IMR-90 (cell line): ENCODE measurements around the gene PHF21A. TPM values are rescaled to one million over a fixed set of nuclear protein-coding genes. Genes with fewer than 3 reads are reported as not detected.

Source experiments
- ATAC-seq: fragments of 200-7000 bp; cut with Tn5 transposase; 2 replicates; pipeline ENCODE4 v1.9.1; 2020; ENCODE audit warnings: low read depth, mild to moderate bottlenecking, moderate library complexity
- BruUV-seq: library from RNA; stranded (reverse); fragments of 400-500 nt; replicated peaks from 2 replicates; lab custom pipeline; 2021; lab: Mats Ljungman, UMichigan
- CTCF ChIA-PET: fragments of 300-600 bp; formaldehyde crosslinking; extraction: SDS; loops from one replicate; lab custom pipeline; 2021; ENCODE audit warnings: antibody characterized with exemption; lab: Yijun Ruan, JAX
- POLR2A ChIA-PET: fragments of 300-600 bp; sonication (Branson Sonifier 250); formaldehyde crosslinking; loops from one replicate; lab custom pipeline; 2022; ENCODE audit warnings: antibody characterized with exemption; ENCODE audit not compliant: unreplicated experiment; lab: Charles Lee
- DNase-seq: peaks from one replicate; pipeline ENCODE4 v3.0.0; 2013
- H2AFZ ChIP-seq: replicated peaks from 2 replicates; pipeline ENCODE3; 2013; ENCODE audit warnings: low read length, mild to moderate bottlenecking; ENCODE audit not compliant: poor library complexity
- H2AK5ac ChIP-seq: 2 replicates; pipeline ENCODE4 v1.6.1; 2013; ENCODE audit warnings: low read depth, low read length, inconsistent platforms
- H2AK9ac ChIP-seq: replicated peaks from 2 replicates; pipeline ENCODE3; 2013; ENCODE audit warnings: mild to moderate bottlenecking, low read depth, low read length, moderate library complexity; ENCODE audit not compliant: poor library complexity
- H2BK120ac ChIP-seq: 2 replicates; pipeline ENCODE4 v1.6.1; 2013; ENCODE audit warnings: low read depth, low read length, inconsistent platforms
- H2BK15ac ChIP-seq: 3 replicates; pipeline ENCODE4 v1.6.1; 2013; ENCODE audit warnings: low read depth, low read length, inconsistent platforms
- H2BK20ac ChIP-seq: 2 replicates; pipeline ENCODE4 v1.6.1; 2013; ENCODE audit warnings: low read depth, mild to moderate bottlenecking, inconsistent platforms, low read length, moderate library complexity
- H2BK5ac ChIP-seq: 2 replicates; pipeline ENCODE4 v1.6.1; 2013; ENCODE audit warnings: mild to moderate bottlenecking, low read depth, low read length, inconsistent platforms; ENCODE audit not compliant: poor library complexity, severe bottlenecking
- H3K14ac ChIP-seq: replicated peaks from 2 replicates; pipeline ENCODE4 v1.6.1; 2013; ENCODE audit warnings: low read depth, low read length, inconsistent platforms
- H3K18ac ChIP-seq: 2 replicates; pipeline ENCODE4 v1.6.1; 2013; ENCODE audit warnings: low read depth, low read length, control low read depth
- H3K23ac ChIP-seq: 2 replicates; pipeline ENCODE4 v1.6.1; 2013; ENCODE audit warnings: low read depth, low read length, inconsistent platforms
- H3K27ac ChIP-seq: 2 replicates; pipeline ENCODE4 v1.5.1; 2013; ENCODE audit warnings: mild to moderate bottlenecking, control low read depth, low read length; ENCODE audit not compliant: insufficient read depth
- H3K27me3 ChIP-seq: 2 replicates; pipeline ENCODE4 v1.6.1; 2013; ENCODE audit warnings: low read length; ENCODE audit not compliant: control insufficient read depth, insufficient read depth
- H3K36me3 ChIP-seq: 2 replicates; pipeline ENCODE4 v1.6.1; 2013; ENCODE audit warnings: low read length, mixed read lengths; ENCODE audit not compliant: control insufficient read depth, insufficient read depth
- H3K4ac ChIP-seq: 2 replicates; pipeline ENCODE4 v1.6.1; 2013; ENCODE audit warnings: low read depth, low read length, inconsistent platforms
- H3K4me1 ChIP-seq: 2 replicates; pipeline ENCODE4 v1.6.1; 2013; ENCODE audit warnings: low read length, mixed read lengths; ENCODE audit not compliant: control insufficient read depth, insufficient read depth
- H3K4me2 ChIP-seq: 2 replicates; pipeline ENCODE4 v1.6.1; 2013; ENCODE audit warnings: low read depth, mild to moderate bottlenecking, control low read depth, low read length, moderate library complexity
- H3K4me3 ChIP-seq: 2 replicates; pipeline ENCODE4 v1.5.1; 2013; ENCODE audit warnings: low read depth, mild to moderate bottlenecking, control low read depth, low read length, moderate library complexity; ENCODE audit not compliant: insufficient read depth
- H3K56ac ChIP-seq: 2 replicates; pipeline ENCODE4 v1.6.1; 2013; ENCODE audit warnings: low read length, inconsistent platforms; ENCODE audit not compliant: insufficient read depth; ENCODE audit errors: extremely low read depth
- H3K79me1 ChIP-seq, 2 experiments: 2 replicates each; pipeline ENCODE4 v1.6.1; 2013; ENCODE audit warnings: low read length in 2 of 2, inconsistent platforms in 1 of 2, low read depth in 1 of 2
- H3K9ac ChIP-seq: 2 replicates; pipeline ENCODE4 v1.6.1; 2013; ENCODE audit warnings: low read depth, low read length, control low read depth
- H3K9me1 ChIP-seq: 2 replicates; pipeline ENCODE4 v1.6.1; 2013; ENCODE audit warnings: low read length, inconsistent platforms; ENCODE audit not compliant: insufficient read depth
- H3K9me3 ChIP-seq: 2 replicates; pipeline ENCODE4 v1.6.1; 2013; ENCODE audit warnings: low read length; ENCODE audit not compliant: control insufficient read depth, insufficient read depth
- H4K20me1 ChIP-seq: 2 replicates; pipeline ENCODE4 v1.6.1; 2013; ENCODE audit warnings: low read length, inconsistent platforms; ENCODE audit not compliant: insufficient read depth
- H4K5ac ChIP-seq: 2 replicates; pipeline ENCODE4 v1.6.1; 2013; ENCODE audit warnings: mild to moderate bottlenecking, low read depth, low read length, control low read depth
- H4K8ac ChIP-seq, 2 experiments: 2 replicates each; pipeline ENCODE4 v1.6.1; 2013; ENCODE audit warnings: low read depth in 2 of 2, low read length in 2 of 2, control low read depth in 1 of 2, inconsistent platforms in 1 of 2
- H4K91ac ChIP-seq: 2 replicates; pipeline ENCODE4 v1.6.1; 2013; ENCODE audit warnings: low read depth, low read length, inconsistent platforms; ENCODE audit not compliant: insufficient read depth
- CHD1 ChIP-seq: IDR thresholded peaks from 2 replicates; pipeline ENCODE4 v1.6.1; 2012; ENCODE audit warnings: low read depth, low read length, improper control_type of control experiment
- ELK1 ChIP-seq: fragments of 150-350 bp; IDR thresholded peaks from 2 replicates; pipeline ENCODE4 v1.6.1; 2016; ENCODE audit warnings: low read depth, mild to moderate bottlenecking, low read length, moderate library complexity, borderline replicate concordance
- FOS ChIP-seq: fragments of 150-350 bp; IDR thresholded peaks from 2 replicates; pipeline ENCODE4 v1.6.1; 2016; ENCODE audit warnings: low read depth, low read length
- MAFK ChIP-seq: IDR thresholded peaks from 2 replicates; pipeline ENCODE4 v1.6.1; 2012; ENCODE audit warnings: low read depth, low read length, improper control_type of control experiment
- POLR2A ChIP-seq: IDR thresholded peaks from 2 replicates; pipeline ENCODE4 v1.6.1; 2012; ENCODE audit warnings: mild to moderate bottlenecking, low read depth, low read length
- WGBS, 2 experiments: methylation state at CpG; one replicate each; pipeline versions ENCODE4 v1.1.5 to v1.1.7; 2013; ENCODE audit warnings: missing lambda C conversion rate in 2 of 2; ENCODE audit not compliant: insufficient read length in 1 of 2; ENCODE audit errors: extremely low coverage in 2 of 2; 5-methylcytosine and 5-hydroxymethylcytosine counted together
- dilution Hi-C: fragments of 300-500 bp; cut with HindIII; formaldehyde crosslinking; loops from one replicate; pipeline ENCODE4 v1.14.3; 2018; ENCODE audit warnings: low sequenced_read_pairs; ENCODE audit not compliant: unreplicated experiment
- in situ Hi-C: fragments of 300-500 bp; cut with MboI; formaldehyde crosslinking; loops from 3 replicates; pipeline ENCODE4 v1.14.3; 2019; ENCODE audit warnings: low sequenced_read_pairs, inconsistent platforms, mixed read lengths
- intact Hi-C: fragments of 100-400 bp; cut with micrococcal nuclease; formaldehyde crosslinking; loops from 2 replicates; pipeline ENCODE4 v1.10.0; 2022
- polyA plus RNA-seq, 3 experiments: library from polyadenylated mRNA; depleted of rRNA; stranded (reverse); fragments of >200 nt; gene quantifications; 2 replicates each; pipeline ENCODE4 v1.2.3, GENCODE V29; 2012; ENCODE audit warnings: low replicate concordance in 1 of 3
- total RNA-seq: library from RNA; depleted of rRNA; stranded (reverse); fragments of >200 nt; gene quantifications from 2 replicates; pipeline ENCODE4 v1.2.3, GENCODE V29; 2012

The PHF21A gene
- total and polyA plus RNA-seq, 2 of the 4 experiments (the other 2 are of a cell fraction), result 9.0 to 20.6 TPM

DNA sequence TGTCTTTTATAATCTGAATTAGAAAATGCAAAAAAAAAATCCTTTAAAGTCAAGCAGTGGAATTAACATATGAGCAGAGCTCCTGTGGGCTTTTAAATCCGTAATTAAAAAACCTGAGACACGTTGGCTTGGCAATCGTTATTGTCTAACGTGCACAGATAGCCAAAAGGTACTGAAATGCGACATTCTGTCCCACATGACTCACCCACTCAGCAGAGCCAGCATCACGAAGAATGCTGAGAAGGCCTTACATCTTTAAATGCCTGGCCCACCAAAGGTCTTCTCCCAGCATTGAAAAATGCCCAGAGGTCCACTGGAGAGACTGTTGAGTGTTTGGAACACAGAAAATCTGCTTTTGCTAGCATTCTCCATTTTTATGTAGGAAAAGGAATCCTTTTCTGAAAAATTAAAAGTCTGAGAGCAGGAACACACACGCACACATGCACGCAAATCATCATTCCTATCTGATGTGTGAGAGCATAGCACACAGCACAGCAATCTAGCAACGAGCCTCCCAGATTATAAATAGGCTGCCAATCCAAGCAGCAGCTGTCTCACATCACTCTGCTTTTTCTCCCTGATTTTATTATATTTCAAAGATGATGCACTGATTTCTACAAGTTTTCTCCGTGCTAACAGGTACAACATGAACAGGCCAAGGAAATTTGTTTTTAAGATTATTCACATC is 94.5 kb downstream of the PHF21A start:
- WGBS, 2 experiments, result 90% methylated on average over 2 of the region's 10 CpGs; no CpG with 5 or more reads in 1 of the 2 experiments
- 0 out of 2 replicates have a peak overlapping the region, but pooled peaks have one; percentile 77 for H2BK20ac ChIP-seq
- H3K14ac ChIP-seq, result peak overlapping the region; percentile 34
- peak overlapping the region; percentile 26; the same call in 1 of the 2 replicates for H3K56ac ChIP-seq
- H3K27me3 ChIP-seq, result no peaks in the 10 kb centered on the region
- no TSS peak for BruUV-seq
- peaks cover 6% of the 10 kb centered on the region; the same call in 1 of the 2 replicates for H3K9me1 ChIP-seq
- peak overlapping the region in 1 of 2 experiments; percentile 48; a peak in 2 of 4 replicates for H4K8ac ChIP-seq
- in situ Hi-C loops, result no loop called here
- H2BK120ac ChIP-seq, result peak overlapping the region; percentile 38
- H4K5ac ChIP-seq, result no peak overlapping the region
- ChIA-PET POLR2A (no interaction called here), CTCF (interaction anchor here (0.6 to 1.1 kb wide), 2 partner anchors 9 to 321 kb away, joined by 3 to 6 read pairs; partner anchors contain the start of gene DGKZ)
- peak overlapping the region; percentile 74; the same call in 1 of the 2 replicates for H3K4me2 ChIP-seq
- H2BK5ac ChIP-seq, result peak overlapping the region; percentile 89
- peak overlapping the region; percentile 79 for H2AFZ ChIP-seq
- no peaks in the 10 kb centered on the region for H3K36me3 ChIP-seq
- intact Hi-C loops, result no loop called here
- no peak for TF ChIP-seq POLR2A
- TF ChIP-seq MAFK, result peak; percentile 27; the same call in 1 of the 2 replicates
- TF ChIP-seq CHD1, result 0 out of 2 replicates have a peak, but pooled peaks have one; percentile 56
- peak; percentile 36; the same call in 1 of the 2 replicates for TF ChIP-seq FOS
- TF ChIP-seq ELK1, result no peak
- H2AK9ac ChIP-seq, result no peak overlapping the region
- peak overlapping the region; percentile 58 for H3K27ac ChIP-seq
- peaks cover 14% of the 10 kb centered on the region; the same call in 1 of the 2 replicates for H4K20me1 ChIP-seq
- dilution Hi-C loops, result no loop called here
- no peak overlapping the region for H3K4me3 ChIP-seq
- H3K23ac ChIP-seq, result no peak overlapping the region
- ATAC-seq (peak; percentile 81), DNase-seq (peak; percentile 73)
- H3K4me1 ChIP-seq, result peaks cover 5% of the 10 kb centered on the region; the same call in 1 of the 2 replicates
- H2BK15ac ChIP-seq, result no peak overlapping the region
- H3K9me3 ChIP-seq, result no peaks in the 10 kb centered on the region
- H3K9ac ChIP-seq, result peak overlapping the region; percentile 20; the same call in 1 of the 2 replicates
- H3K79me1 ChIP-seq, result peaks cover 28 to 29% of the 10 kb centered on the region in 2 experiments
- H3K18ac ChIP-seq, result no peak overlapping the region
- no peak overlapping the region for H2AK5ac ChIP-seq
- no peak overlapping the region for H3K4ac ChIP-seq
- peak overlapping the region; percentile 10; the same call in 1 of the 2 replicates for H4K91ac ChIP-seq
